PC-3 (cell line): ENCODE results near the gene ASF1A. TPM values are rescaled to one million over a fixed set of nuclear protein-coding genes. Genes with fewer than 3 reads are reported as not detected.

Experiments
- ATAC-seq: fragments of 200-7000 bp; cut with Tn5 transposase; 2 replicates; pipeline ENCODE4 v1.9.1; 2020; ENCODE audit warnings: mild to moderate bottlenecking, moderate library complexity
- BruUV-seq: library from RNA; stranded (reverse); fragments of 400-500 nt; replicated peaks from 2 replicates; lab custom pipeline; 2021; lab: Mats Ljungman, UMichigan
- CTCF ChIA-PET: fragments of 300-600 bp; sonication (Branson Sonifier 250); formaldehyde crosslinking; loops from one replicate; lab custom pipeline; 2022; ENCODE audit warnings: antibody characterized with exemption; lab: Charles Lee
- POLR2A ChIA-PET: fragments of 300-600 bp; sonication (Branson Sonifier 250); formaldehyde crosslinking; loops from one replicate; lab custom pipeline; 2022; ENCODE audit warnings: antibody characterized with exemption; ENCODE audit not compliant: unreplicated experiment; lab: Charles Lee
- DNase-seq: peaks from one replicate; pipeline ENCODE4 v3.0.0-alpha.2; 2015
- H2AFZ ChIP-seq: fragments of 300-600 bp; sonication (generic); 2 replicates; pipeline ENCODE4 v1.6.0; 2016; ENCODE audit warnings: antibody characterized with exemption, low read length
- H3F3A ChIP-seq: fragments of 300-600 bp; sonication (generic); one replicate; pipeline ENCODE4 v1.6.0; 2017; ENCODE audit warnings: antibody characterized with exemption, low read length, control low read depth, mild to moderate bottlenecking; ENCODE audit not compliant: unreplicated experiment
- H3K27ac ChIP-seq: fragments of 300-600 bp; sonication (generic); 2 replicates; pipeline ENCODE4 v1.5.1; 2016; ENCODE audit warnings: mild to moderate bottlenecking, low read length
- H3K27me3 ChIP-seq: fragments of 300-600 bp; sonication (generic); 2 replicates; pipeline ENCODE4 v1.6.1; 2016; ENCODE audit warnings: low read length, mixed read lengths
- H3K36me3 ChIP-seq: fragments of 300-600 bp; sonication (generic); 2 replicates; pipeline ENCODE4 v1.6.1; 2016; ENCODE audit warnings: low read depth, mixed run types, low read length, mixed read lengths
- H3K4me1 ChIP-seq: fragments of 300-600 bp; sonication (generic); 2 replicates; pipeline ENCODE4 v1.5.1; 2016; ENCODE audit warnings: low read length; ENCODE audit not compliant: insufficient read depth
- H3K4me2 ChIP-seq: fragments of 300-600 bp; sonication (generic); 2 replicates; pipeline ENCODE4 v1.6.0; 2016; ENCODE audit warnings: low read length
- H3K4me3 ChIP-seq: fragments of 300-600 bp; sonication (generic); 2 replicates; pipeline ENCODE4 v1.5.1; 2016; ENCODE audit warnings: mild to moderate bottlenecking, low read length, mixed read lengths
- H3K79me2 ChIP-seq: fragments of 300-600 bp; sonication (generic); 2 replicates; pipeline ENCODE4 v1.6.1; 2017; ENCODE audit warnings: low read length, mixed read lengths
- H3K9ac ChIP-seq: fragments of 300-600 bp; sonication (generic); 2 replicates; pipeline ENCODE4 v1.6.0; 2016; ENCODE audit warnings: mild to moderate bottlenecking, low read length
- H3K9me2 ChIP-seq: fragments of 300-600 bp; sonication (generic); replicated peaks from 2 replicates; pipeline ENCODE4 v1.6.1; 2016; ENCODE audit warnings: mixed run types, low read length, mixed read lengths
- H3K9me3 ChIP-seq: fragments of 300-600 bp; sonication (generic); 2 replicates; pipeline ENCODE4 v1.6.1; 2016; ENCODE audit warnings: low read length, mixed read lengths
- H4K20me1 ChIP-seq: fragments of 300-600 bp; sonication (generic); 2 replicates; pipeline ENCODE4 v1.6.1; 2016; ENCODE audit warnings: low read length, mixed read lengths
- EZH2 ChIP-seq: fragments of 300-600 bp; sonication (generic); IDR thresholded peaks from one replicate; pipeline ENCODE4 v1.6.1; 2017; ENCODE audit warnings: antibody characterized with exemption, mild to moderate bottlenecking, low read length; ENCODE audit not compliant: unreplicated experiment
- EZH2phosphoT487 ChIP-seq: fragments of 300-600 bp; sonication (generic); IDR thresholded peaks from 2 replicates; pipeline ENCODE4 v1.6.1; 2018; ENCODE audit warnings: mild to moderate bottlenecking, antibody characterized with exemption, low read length, borderline replicate concordance
- intact Hi-C: fragments of 100-400 bp; cut with micrococcal nuclease; formaldehyde crosslinking; loops from 2 replicates; pipeline ENCODE4 v1.9.0; 2023
- total RNA-seq: library from RNA; depleted of rRNA; stranded (reverse); fragments of >200 nt; gene quantifications from 2 replicates; pipeline ENCODE4 v1.2.3, GENCODE V29; 2014
- TF ChIP-seq, protein P1 (sequence below): fragments of 300-600 bp; sonication (generic); conservative IDR thresholded peaks from 2 replicates; pipeline ENCODE4 v1.5.1; 2017; ENCODE audit warnings: antibody characterized with exemption, low read depth, mild to moderate bottlenecking, low read length

Gene ASF1A
- total RNA-seq, 1 experiment from 2014 or later, result 25.0 TPM

GRCh38 chr6:118872318-118872717 is 21.6 kb upstream of the ASF1A start:
- intact Hi-C loops, result no loop called here
- no peak for ATAC-seq
- Histone ChIP-seq H3K4me1 (peaks cover 36% of the 10 kb centered on the region), H3K79me2 (peaks cover 26% of the 10 kb centered on the region), H3K4me3 (no peak overlapping the region), H3K4me2 (peak overlapping the region; percentile 51; the same call in 1 of the 2 replicates), H3K9me2 (no peaks in the 10 kb centered on the region), H4K20me1 (no peaks in the 10 kb centered on the region), H2AFZ (no peak overlapping the region), H3K36me3 (no peaks in the 10 kb centered on the region), H3K27ac (peak overlapping the region; percentile 51), H3F3A (peaks cover 3% of the 10 kb centered on the region), H3K27me3 (no peaks in the 10 kb centered on the region), H3K9me3 (no peaks in the 10 kb centered on the region), H3K9ac (no peak overlapping the region)
- CTCF ChIA-PET, result no interaction called here
- DNase-seq, result no peak
- POLR2A ChIA-PET, result no interaction called here
- BruUV-seq, result no TSS peak
- TF ChIP-seq EZH2 (no peak), EZH2phosphoT487 (no peak)
- TF ChIP-seq, protein P1, sequence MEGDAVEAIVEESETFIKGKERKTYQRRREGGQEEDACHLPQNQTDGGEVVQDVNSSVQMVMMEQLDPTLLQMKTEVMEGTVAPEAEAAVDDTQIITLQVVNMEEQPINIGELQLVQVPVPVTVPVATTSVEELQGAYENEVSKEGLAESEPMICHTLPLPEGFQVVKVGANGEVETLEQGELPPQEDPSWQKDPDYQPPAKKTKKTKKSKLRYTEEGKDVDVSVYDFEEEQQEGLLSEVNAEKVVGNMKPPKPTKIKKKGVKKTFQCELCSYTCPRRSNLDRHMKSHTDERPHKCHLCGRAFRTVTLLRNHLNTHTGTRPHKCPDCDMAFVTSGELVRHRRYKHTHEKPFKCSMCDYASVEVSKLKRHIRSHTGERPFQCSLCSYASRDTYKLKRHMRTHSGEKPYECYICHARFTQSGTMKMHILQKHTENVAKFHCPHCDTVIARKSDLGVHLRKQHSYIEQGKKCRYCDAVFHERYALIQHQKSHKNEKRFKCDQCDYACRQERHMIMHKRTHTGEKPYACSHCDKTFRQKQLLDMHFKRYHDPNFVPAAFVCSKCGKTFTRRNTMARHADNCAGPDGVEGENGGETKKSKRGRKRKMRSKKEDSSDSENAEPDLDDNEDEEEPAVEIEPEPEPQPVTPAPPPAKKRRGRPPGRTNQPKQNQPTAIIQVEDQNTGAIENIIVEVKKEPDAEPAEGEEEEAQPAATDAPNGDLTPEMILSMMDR, result no peak

DNA sequence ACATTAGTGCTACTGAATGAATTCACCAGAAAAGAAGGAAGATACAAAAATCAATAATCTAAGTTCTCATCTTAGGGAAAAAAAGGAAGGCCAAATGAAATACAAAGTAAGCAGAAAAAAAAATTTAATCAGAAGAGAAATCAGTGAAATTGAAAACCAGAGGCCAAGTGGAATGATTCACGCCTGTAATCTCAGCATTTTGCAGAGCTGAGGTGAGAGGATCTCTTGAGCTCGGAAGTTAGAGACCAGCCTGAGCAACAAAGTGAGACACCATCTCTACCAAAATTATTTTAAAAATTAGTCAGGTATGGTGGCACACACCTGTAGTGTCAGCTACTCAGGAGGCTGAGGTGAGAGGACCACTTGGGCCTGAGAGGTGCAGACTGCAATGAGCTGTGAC is 21.2 kb upstream of the ASF1A start:
- Histone ChIP-seq H3K36me3 (no peaks in the 10 kb centered on the region), H3K9ac (no peak overlapping the region), H3K9me3 (no peaks in the 10 kb centered on the region), H3K79me2 (peaks cover 27% of the 10 kb centered on the region), H3K4me2 (peak overlapping the region; percentile 51; the same call in 1 of the 2 replicates), H2AFZ (no peak overlapping the region), H3K4me3 (no peak overlapping the region), H4K20me1 (no peaks in the 10 kb centered on the region), H3K27ac (peak overlapping the region; percentile 51), H3F3A (peaks cover 3% of the 10 kb centered on the region), H3K4me1 (peaks cover 37% of the 10 kb centered on the region), H3K27me3 (no peaks in the 10 kb centered on the region), H3K9me2 (no peaks in the 10 kb centered on the region)
- BruUV-seq, result no TSS peak
- ATAC-seq, result no peak
- ChIA-PET POLR2A (no interaction called here), CTCF (interaction anchor here (0.7 kb wide), 1 partner anchor 51 kb away, joined by 5 read pairs; no protein-coding TSS in a partner anchor)
- DNase-seq, result peak; percentile 46
- intact Hi-C loops, result no loop called here
- TF ChIP-seq EZH2phosphoT487, result no peak
- TF ChIP-seq, protein P1, result no peak
- TF ChIP-seq EZH2, result no peak

- TF ChIP-seq EZH2 (no peak), EZH2phosphoT487 (no peak)
- TF ChIP-seq, protein P1, result no peak
- Histone ChIP-seq H3K9ac (no peak overlapping the region), H3K9me3 (no peaks in the 10 kb centered on the region), H3K9me2 (no peaks in the 10 kb centered on the region), H2AFZ (no peak overlapping the region), H3K79me2 (peaks cover 30% of the 10 kb centered on the region), H3K27me3 (no peaks in the 10 kb centered on the region), H3K36me3 (no peaks in the 10 kb centered on the region), H3K27ac (no peak overlapping the region), H4K20me1 (no peaks in the 10 kb centered on the region), H3F3A (peaks cover 3% of the 10 kb centered on the region), H3K4me1 (peaks cover 38% of the 10 kb centered on the region), H3K4me2 (no peak overlapping the region), H3K4me3 (no peak overlapping the region)
- intact Hi-C loops, result no loop called here
- POLR2A ChIA-PET, result no interaction called here
- no TSS peak for BruUV-seq
- ATAC-seq (no peak), DNase-seq (no peak)
- CTCF ChIA-PET, result interaction anchor here (0.7 kb wide), 1 partner anchor 50 kb away, joined by 5 read pairs; no protein-coding TSS in a partner anchor
Measured at GRCh38 chr6:118873239-118873638, 20.7 kb upstream of the ASF1A start.
